ENCODE measurements around the gene KLHL22. TPM values are rescaled to one million over a fixed set of nuclear protein-coding genes. Genes with fewer than 3 reads are reported as not detected.

The KLHL22 gene
- total RNA-seq, 1 experiment from 2014 or later, result 20.0 TPM

DNA sequence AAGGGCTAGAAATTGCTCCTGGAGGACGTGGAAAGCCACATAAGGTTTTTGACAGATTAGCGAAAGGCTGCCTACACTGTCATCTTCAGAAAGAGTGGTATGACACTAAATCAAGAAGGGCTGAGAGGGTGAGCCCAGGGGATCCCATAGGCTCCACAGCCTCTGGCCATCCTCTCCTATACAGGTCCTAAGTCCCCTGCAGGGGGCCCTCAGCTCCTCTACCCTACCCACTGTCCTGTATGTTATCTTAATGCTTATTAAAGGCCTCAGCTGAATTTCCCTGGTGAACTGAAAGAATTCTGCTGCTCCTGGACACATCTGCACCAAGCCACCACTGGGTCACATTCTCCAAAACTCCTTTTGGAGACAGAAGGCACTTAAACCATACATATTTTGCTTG, 7.9 kb downstream of the KLHL22 start:
- ChIA-PET CTCF (interaction anchor here (0.7 kb wide), 1 partner anchor 178 kb away, joined by 3 read pairs; no protein-coding TSS in a partner anchor), POLR2A (ENCODE audit: unreplicated experiment) (no interaction called here)
- no peaks in the 10 kb centered on the region for H3K36me3 ChIP-seq (ENCODE audit: low read depth)
- intact Hi-C loops (cut with micrococcal nuclease; ENCODE audit: unreplicated experiment), result no loop called here
- no peaks in the 10 kb centered on the region for H3K27me3 ChIP-seq (ENCODE audit: insufficient read depth, low read depth)
- DNase-seq, result no peak
- H3K9me3 ChIP-seq (ENCODE audit: insufficient read depth, low read depth), result no peaks in the 10 kb centered on the region
- H3K4me1 ChIP-seq (replicated peaks; ENCODE audit: insufficient read depth), result no peaks in the 10 kb centered on the region
- no peaks in the 10 kb centered on the region for H4K20me1 ChIP-seq (ENCODE audit: insufficient read depth)
- H3K27ac ChIP-seq, result no peak overlapping the region
- H3K4me2 ChIP-seq, result no peak overlapping the region
- H3K4me3 ChIP-seq, result no peak overlapping the region
- H3F3A ChIP-seq (ENCODE audit: insufficient read depth, low read depth), result no peaks in the 10 kb centered on the region
- no peak overlapping the region for H2AFZ ChIP-seq
- no peaks in the 10 kb centered on the region for H3K79me2 ChIP-seq (ENCODE audit: low read depth)
- no peaks in the 10 kb centered on the region for H3K9me2 ChIP-seq (ENCODE audit: insufficient read depth)
- no TSS peak for BruUV-seq (replicated peaks)
- TF ChIP-seq, protein P1, sequence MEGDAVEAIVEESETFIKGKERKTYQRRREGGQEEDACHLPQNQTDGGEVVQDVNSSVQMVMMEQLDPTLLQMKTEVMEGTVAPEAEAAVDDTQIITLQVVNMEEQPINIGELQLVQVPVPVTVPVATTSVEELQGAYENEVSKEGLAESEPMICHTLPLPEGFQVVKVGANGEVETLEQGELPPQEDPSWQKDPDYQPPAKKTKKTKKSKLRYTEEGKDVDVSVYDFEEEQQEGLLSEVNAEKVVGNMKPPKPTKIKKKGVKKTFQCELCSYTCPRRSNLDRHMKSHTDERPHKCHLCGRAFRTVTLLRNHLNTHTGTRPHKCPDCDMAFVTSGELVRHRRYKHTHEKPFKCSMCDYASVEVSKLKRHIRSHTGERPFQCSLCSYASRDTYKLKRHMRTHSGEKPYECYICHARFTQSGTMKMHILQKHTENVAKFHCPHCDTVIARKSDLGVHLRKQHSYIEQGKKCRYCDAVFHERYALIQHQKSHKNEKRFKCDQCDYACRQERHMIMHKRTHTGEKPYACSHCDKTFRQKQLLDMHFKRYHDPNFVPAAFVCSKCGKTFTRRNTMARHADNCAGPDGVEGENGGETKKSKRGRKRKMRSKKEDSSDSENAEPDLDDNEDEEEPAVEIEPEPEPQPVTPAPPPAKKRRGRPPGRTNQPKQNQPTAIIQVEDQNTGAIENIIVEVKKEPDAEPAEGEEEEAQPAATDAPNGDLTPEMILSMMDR (conservative IDR thresholded peaks at IDR 0.05), result no peak
- TF ChIP-seq EZH2 (IDR thresholded peaks at IDR 0.05; ENCODE audit: low read depth), result no peak

- no peaks in the 10 kb centered on the region for H3F3A ChIP-seq (ENCODE audit: insufficient read depth, low read depth)
- H3K27ac ChIP-seq, result no peak overlapping the region
- H3K36me3 ChIP-seq (ENCODE audit: low read depth), result no peaks in the 10 kb centered on the region
- H3K4me2 ChIP-seq, result no peak overlapping the region
- ChIA-PET POLR2A (ENCODE audit: unreplicated experiment) (no interaction called here), CTCF (no interaction called here)
- H3K79me2 ChIP-seq (ENCODE audit: low read depth), result no peaks in the 10 kb centered on the region
- no peaks in the 10 kb centered on the region for H3K4me1 ChIP-seq (replicated peaks; ENCODE audit: insufficient read depth)
- H3K9me3 ChIP-seq (ENCODE audit: insufficient read depth, low read depth), result no peaks in the 10 kb centered on the region
- DNase-seq, result no peak
- intact Hi-C loops (cut with micrococcal nuclease; ENCODE audit: unreplicated experiment), result no loop called here
- no TSS peak for BruUV-seq (replicated peaks)
- H4K20me1 ChIP-seq (ENCODE audit: insufficient read depth), result no peaks in the 10 kb centered on the region
- H3K4me3 ChIP-seq, result no peak overlapping the region
- no peaks in the 10 kb centered on the region for H3K27me3 ChIP-seq (ENCODE audit: insufficient read depth, low read depth)
- TF ChIP-seq EZH2 (IDR thresholded peaks at IDR 0.05; ENCODE audit: low read depth), result no peak
- TF ChIP-seq, protein P1 (conservative IDR thresholded peaks at IDR 0.05), result no peak
- no peak overlapping the region for H2AFZ ChIP-seq
- H3K9me2 ChIP-seq (ENCODE audit: insufficient read depth), result no peaks in the 10 kb centered on the region
Measured at GRCh38 chr22:20486229-20486628, 9.4 kb downstream of the KLHL22 start.

DNA sequence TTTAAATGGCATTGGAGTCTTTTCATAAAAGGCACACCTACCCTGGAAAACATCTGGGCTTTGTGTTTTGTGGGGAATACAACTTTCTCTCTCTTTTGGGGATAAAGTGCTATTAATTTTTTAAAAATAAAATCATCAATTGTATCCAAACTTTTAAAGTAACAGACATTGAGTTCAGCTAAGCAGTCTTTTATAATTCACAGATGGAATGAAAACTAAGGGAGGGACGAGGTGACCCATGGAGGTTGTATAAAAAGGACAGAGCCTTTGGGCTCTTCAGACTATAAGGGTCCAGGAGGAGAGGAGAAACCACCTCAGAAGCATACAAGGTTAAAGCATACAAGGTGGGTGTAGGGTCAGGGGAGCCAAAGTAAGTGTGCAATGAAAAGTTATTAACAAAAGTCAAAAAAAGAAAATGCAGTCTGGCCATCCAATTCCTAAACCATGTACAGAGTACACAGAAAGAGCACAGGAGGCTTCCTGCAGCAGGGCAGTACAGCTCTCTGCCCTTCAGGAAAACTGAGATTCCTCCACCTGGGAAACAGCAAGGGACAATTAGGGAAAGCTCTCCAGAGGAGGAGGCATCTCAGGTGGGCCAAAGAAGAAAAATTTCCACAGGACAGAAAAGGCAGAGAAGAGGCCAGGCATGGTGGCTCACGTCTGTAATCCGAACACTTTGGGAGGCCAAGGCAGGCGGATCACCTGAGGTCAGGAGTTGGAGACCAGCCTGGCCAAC, 10.5 kb downstream of the KLHL22 start:
- no peaks in the 10 kb centered on the region for H3K27me3 ChIP-seq (ENCODE audit: insufficient read depth, low read depth)
- ChIA-PET POLR2A (ENCODE audit: unreplicated experiment) (no interaction called here), CTCF (no interaction called here)
- no peak overlapping the region for H2AFZ ChIP-seq
- no peaks in the 10 kb centered on the region for H3F3A ChIP-seq (ENCODE audit: insufficient read depth, low read depth)
- H3K4me3 ChIP-seq, result no peak overlapping the region
- no peaks in the 10 kb centered on the region for H3K79me2 ChIP-seq (ENCODE audit: low read depth)
- no peaks in the 10 kb centered on the region for H3K9me2 ChIP-seq (ENCODE audit: insufficient read depth)
- H3K36me3 ChIP-seq (ENCODE audit: low read depth), result no peaks in the 10 kb centered on the region
- no peaks in the 10 kb centered on the region for H3K9me3 ChIP-seq (ENCODE audit: insufficient read depth, low read depth)
- no TSS peak for BruUV-seq (replicated peaks)
- DNase-seq, result no peak
- H3K4me1 ChIP-seq (replicated peaks; ENCODE audit: insufficient read depth), result no peaks in the 10 kb centered on the region
- H3K27ac ChIP-seq, result no peak overlapping the region
- no peak for TF ChIP-seq EZH2 (IDR thresholded peaks at IDR 0.05; ENCODE audit: low read depth)
- TF ChIP-seq, protein P1 (conservative IDR thresholded peaks at IDR 0.05), result no peak
- intact Hi-C loops (cut with micrococcal nuclease; ENCODE audit: unreplicated experiment), result no loop called here
- H4K20me1 ChIP-seq (ENCODE audit: insufficient read depth), result no peaks in the 10 kb centered on the region
- no peak overlapping the region for H3K4me2 ChIP-seq

Measured in PC-9 (cell line).